ENCODE results near the gene BMP8A.

GRCh38 chr1:39526466-39527189 is 35.2 kb downstream of the BMP8A start:
- no peak for TF ChIP-seq POLR2A (IDR thresholded peaks at IDR 0.05)
- TF ChIP-seq, protein P1, sequence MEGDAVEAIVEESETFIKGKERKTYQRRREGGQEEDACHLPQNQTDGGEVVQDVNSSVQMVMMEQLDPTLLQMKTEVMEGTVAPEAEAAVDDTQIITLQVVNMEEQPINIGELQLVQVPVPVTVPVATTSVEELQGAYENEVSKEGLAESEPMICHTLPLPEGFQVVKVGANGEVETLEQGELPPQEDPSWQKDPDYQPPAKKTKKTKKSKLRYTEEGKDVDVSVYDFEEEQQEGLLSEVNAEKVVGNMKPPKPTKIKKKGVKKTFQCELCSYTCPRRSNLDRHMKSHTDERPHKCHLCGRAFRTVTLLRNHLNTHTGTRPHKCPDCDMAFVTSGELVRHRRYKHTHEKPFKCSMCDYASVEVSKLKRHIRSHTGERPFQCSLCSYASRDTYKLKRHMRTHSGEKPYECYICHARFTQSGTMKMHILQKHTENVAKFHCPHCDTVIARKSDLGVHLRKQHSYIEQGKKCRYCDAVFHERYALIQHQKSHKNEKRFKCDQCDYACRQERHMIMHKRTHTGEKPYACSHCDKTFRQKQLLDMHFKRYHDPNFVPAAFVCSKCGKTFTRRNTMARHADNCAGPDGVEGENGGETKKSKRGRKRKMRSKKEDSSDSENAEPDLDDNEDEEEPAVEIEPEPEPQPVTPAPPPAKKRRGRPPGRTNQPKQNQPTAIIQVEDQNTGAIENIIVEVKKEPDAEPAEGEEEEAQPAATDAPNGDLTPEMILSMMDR (IDR thresholded peaks at IDR 0.05): no peak
